ENCODE results near the gene PKLR. TPM values are rescaled to one million over a fixed set of nuclear protein-coding genes. Genes with fewer than 3 reads are reported as not detected.

Gene PKLR
- total and polyA plus RNA-seq, 5 donors, result not detected

DNA sequence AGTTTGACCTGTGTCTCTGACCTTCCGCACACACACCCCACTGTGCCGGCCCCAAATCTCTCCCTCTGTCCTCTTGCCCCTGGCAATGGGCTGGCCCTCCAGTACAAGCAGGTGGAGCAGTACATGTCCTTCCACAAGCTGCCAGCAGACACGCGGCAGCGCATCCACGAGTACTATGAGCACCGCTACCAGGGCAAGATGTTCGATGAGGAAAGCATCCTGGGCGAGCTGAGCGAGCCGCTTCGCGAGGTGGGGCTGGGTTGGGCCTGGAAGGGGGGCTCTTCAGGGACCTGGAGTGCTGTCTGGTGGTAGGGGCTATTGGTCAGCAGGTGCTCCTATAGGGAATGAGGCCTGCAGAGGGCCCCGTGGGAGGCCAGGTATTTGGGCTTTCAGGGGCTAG, 16.2 kb downstream of the PKLR start:
- intact Hi-C loops (cut with DNase I), result loop anchor here in 1 of 4 donors (10.0 kb wide), 1 partner anchor 310 kb away; no protein-coding TSS in a partner anchor
- 94% methylated on average over 14 of the region's 14 CpGs for WGBS
- Histone ChIP-seq H3K27me3 (ENCODE audit: control insufficient read depth, insufficient read depth) (no peaks in the 10 kb centered on the region), H3K27ac (ENCODE audit: low read length) (no peak overlapping the region), H3K4me3 (ENCODE audit: low read length) (no peak overlapping the region), H3K9me3 (ENCODE audit: control insufficient read depth, low read length) (no peaks in the 10 kb centered on the region), H3K4me1 (ENCODE audit: control insufficient read depth, insufficient read depth, low read length) (no peaks in the 10 kb centered on the region)
- ATAC-seq (no peak), DNase-seq (no peak)

DNA sequence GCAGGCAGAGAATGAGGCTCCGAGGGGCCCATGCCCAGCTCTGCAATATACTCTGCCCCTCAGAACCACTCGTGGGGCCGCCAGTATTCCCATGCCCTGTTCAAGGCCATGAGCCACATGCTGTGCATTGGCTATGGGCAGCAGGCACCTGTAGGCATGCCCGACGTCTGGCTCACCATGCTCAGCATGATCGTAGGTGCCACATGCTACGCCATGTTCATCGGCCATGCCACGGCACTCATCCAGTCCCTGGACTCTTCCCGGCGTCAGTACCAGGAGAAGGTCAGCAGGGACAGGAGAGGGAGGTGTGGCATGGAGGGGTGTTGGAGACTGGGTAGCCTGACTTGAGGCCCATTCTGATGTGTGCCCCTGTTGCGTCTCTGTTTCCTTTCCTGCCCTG, 16.8 kb downstream of the PKLR start:
- Histone ChIP-seq H3K4me3 (ENCODE audit: low read length) (no peak overlapping the region), H3K27me3 (ENCODE audit: control insufficient read depth, insufficient read depth) (no peaks in the 10 kb centered on the region), H3K9me3 (ENCODE audit: control insufficient read depth, low read length) (no peaks in the 10 kb centered on the region), H3K4me1 (ENCODE audit: control insufficient read depth, insufficient read depth, low read length) (no peaks in the 10 kb centered on the region), H3K27ac (ENCODE audit: low read length) (no peak overlapping the region)
- DNase-seq (peak in 1 of 3 donors; percentile 48), ATAC-seq (no peak)
- intact Hi-C loops (cut with DNase I), result loop anchor here in 1 of 4 donors (10.0 kb wide), 1 partner anchor 310 kb away; no protein-coding TSS in a partner anchor
- 90% methylated on average over 12 of the region's 12 CpGs for WGBS

GRCh38 chr1:155282488-155283091, 18.6 kb downstream of the PKLR start:
- no peak for DNase-seq
- intact Hi-C loops (cut with DNase I), result loop anchor here in 1 of 4 donors (10.0 kb wide), 1 partner anchor 312 kb away; no protein-coding TSS in a partner anchor
- H3K27me3 ChIP-seq (ENCODE audit: control insufficient read depth, insufficient read depth), result no peaks in the 10 kb centered on the region
- no peak for ATAC-seq
- H3K4me1 ChIP-seq (ENCODE audit: control insufficient read depth, insufficient read depth, low read length), result no peaks in the 10 kb centered on the region
- 94% methylated on average over 29 of the region's 29 CpGs for WGBS
- no peak overlapping the region for H3K4me3 ChIP-seq (ENCODE audit: low read length)
- H3K27ac ChIP-seq (ENCODE audit: low read length), result no peak overlapping the region
- no peaks in the 10 kb centered on the region for H3K9me3 ChIP-seq (ENCODE audit: control insufficient read depth, low read length)

- Histone ChIP-seq H3K9me3 (ENCODE audit: control insufficient read depth, low read length) (no peaks in the 10 kb centered on the region), H3K27me3 (ENCODE audit: control insufficient read depth, insufficient read depth) (no peaks in the 10 kb centered on the region), H3K4me1 (ENCODE audit: control insufficient read depth, insufficient read depth, low read length) (no peaks in the 10 kb centered on the region), H3K4me3 (ENCODE audit: low read length) (no peak overlapping the region), H3K27ac (ENCODE audit: low read length) (no peak overlapping the region)
- no peak for DNase-seq
- no peak for ATAC-seq
- 80% methylated on average over 2 of the region's 2 CpGs for WGBS
- intact Hi-C loops (cut with DNase I), result loop anchor here (5.0 kb wide), 1 partner anchor 43 kb away; the partner anchor contains the start of gene RUSC1 (in 4 of the 4)
Observed at GRCh38 chr1:155279268-155279667, 22.0 kb downstream of the PKLR start.

- no peak for DNase-seq
- intact Hi-C loops (cut with DNase I), result loop anchor here (5.0 kb wide), 1 partner anchor 44 kb away; the partner anchor contains the start of gene RUSC1 (in 4 of the 4)
- Histone ChIP-seq H3K4me3 (ENCODE audit: low read length) (no peak overlapping the region), H3K4me1 (ENCODE audit: control insufficient read depth, insufficient read depth, low read length) (no peaks in the 10 kb centered on the region), H3K9me3 (ENCODE audit: control insufficient read depth, low read length) (no peaks in the 10 kb centered on the region), H3K27ac (ENCODE audit: low read length) (no peak overlapping the region), H3K27me3 (ENCODE audit: control insufficient read depth, insufficient read depth) (no peaks in the 10 kb centered on the region)
- no peak for ATAC-seq
- WGBS, result 59% methylated on average over 10 of the region's 10 CpGs
Observed at GRCh38 chr1:155278689-155279160, 22.5 kb downstream of the PKLR start.

GRCh38 chr1:155277902-155278688, 23.1 kb downstream of the PKLR start:
- 1% methylated on average over 29 of the region's 29 CpGs for WGBS
- H3K27ac ChIP-seq (ENCODE audit: low read length), result no peak overlapping the region
- no peaks in the 10 kb centered on the region for H3K27me3 ChIP-seq (ENCODE audit: control insufficient read depth, insufficient read depth)
- DNase-seq (peak; percentile 59 to 83 (median 82)), ATAC-seq (peak; percentile 7 to 13)
- H3K4me3 ChIP-seq (ENCODE audit: low read length), result peak overlapping the region; percentile 62
- no peaks in the 10 kb centered on the region for H3K4me1 ChIP-seq (ENCODE audit: control insufficient read depth, insufficient read depth, low read length)
- no peaks in the 10 kb centered on the region for H3K9me3 ChIP-seq (ENCODE audit: control insufficient read depth, low read length)
- intact Hi-C loops (cut with DNase I), result loop anchor here (5.0 kb wide), 1 partner anchor 44 kb away; the partner anchor contains the start of gene RUSC1 (in 4 of the 4)

DNA sequence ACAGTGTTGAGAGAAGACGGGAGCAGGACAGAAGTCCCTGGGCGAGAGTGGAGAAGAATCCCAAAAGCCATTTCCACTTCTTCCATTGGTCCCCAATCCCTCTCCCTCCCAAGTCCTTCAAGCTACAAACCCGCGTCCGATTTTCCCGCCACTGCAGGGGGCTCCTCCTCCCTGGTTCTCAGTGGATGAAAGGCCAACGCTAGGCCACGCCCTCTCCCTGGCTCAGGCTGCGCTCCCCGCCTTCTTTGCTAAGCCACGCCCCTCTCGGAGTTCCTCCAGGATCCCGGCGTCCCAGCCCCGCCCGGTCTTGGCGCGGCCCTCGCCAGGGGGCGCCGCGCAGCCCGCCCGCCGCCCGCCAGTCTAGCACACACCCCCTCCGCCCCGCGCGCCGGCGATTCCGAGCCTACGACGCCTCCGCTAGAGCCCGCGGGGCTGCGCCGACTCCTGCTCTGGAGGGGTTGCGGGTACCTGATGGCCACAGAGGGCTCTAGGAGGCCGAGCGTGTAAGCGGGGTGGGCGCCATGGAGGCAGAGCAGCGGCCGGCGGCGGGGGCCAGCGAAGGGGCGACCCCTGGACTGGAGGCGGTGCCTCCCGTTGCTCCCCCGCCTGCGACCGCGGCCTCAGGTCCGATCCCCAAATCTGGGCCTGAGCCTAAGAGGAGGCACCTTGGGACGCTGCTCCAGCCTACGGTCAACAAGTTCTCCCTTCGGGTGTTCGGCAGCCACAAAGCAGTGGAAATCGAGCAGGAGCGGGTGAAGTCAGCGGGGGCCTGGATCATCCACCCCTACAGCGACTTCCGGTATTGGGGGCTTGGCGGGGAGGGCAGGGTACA, 24.0 kb downstream of the PKLR start, which contains the start of gene HCN3:
Gene HCN3, plus strand, starts transcription at position 394 of the 832 bp plus-strand sequence. Its CDS starts 128 bp downstream, at position 522.
- 1% methylated on average over 68 of the region's 68 CpGs for WGBS
- Histone ChIP-seq H3K4me3 (ENCODE audit: low read length) (peak within 1 kb of the TSS; percentile 62), H3K27ac (ENCODE audit: low read length) (peak within 1 kb of the TSS; percentile 6), H3K4me1 (ENCODE audit: control insufficient read depth, insufficient read depth, low read length) (no peaks in the 10 kb centered on the region), H3K27me3 (ENCODE audit: control insufficient read depth, insufficient read depth) (no peaks in the 10 kb centered on the region), H3K9me3 (ENCODE audit: control insufficient read depth, low read length) (no peaks in the 10 kb centered on the region)
- intact Hi-C loops (cut with DNase I), result loop anchor here (5.0 kb wide), 1 partner anchor 45 kb away; the partner anchor contains the start of gene RUSC1 (in 4 of the 4)
- ATAC-seq (peak; percentile 86 to 91), DNase-seq (peak; percentile 98 to 99 (median 99))

DNA sequence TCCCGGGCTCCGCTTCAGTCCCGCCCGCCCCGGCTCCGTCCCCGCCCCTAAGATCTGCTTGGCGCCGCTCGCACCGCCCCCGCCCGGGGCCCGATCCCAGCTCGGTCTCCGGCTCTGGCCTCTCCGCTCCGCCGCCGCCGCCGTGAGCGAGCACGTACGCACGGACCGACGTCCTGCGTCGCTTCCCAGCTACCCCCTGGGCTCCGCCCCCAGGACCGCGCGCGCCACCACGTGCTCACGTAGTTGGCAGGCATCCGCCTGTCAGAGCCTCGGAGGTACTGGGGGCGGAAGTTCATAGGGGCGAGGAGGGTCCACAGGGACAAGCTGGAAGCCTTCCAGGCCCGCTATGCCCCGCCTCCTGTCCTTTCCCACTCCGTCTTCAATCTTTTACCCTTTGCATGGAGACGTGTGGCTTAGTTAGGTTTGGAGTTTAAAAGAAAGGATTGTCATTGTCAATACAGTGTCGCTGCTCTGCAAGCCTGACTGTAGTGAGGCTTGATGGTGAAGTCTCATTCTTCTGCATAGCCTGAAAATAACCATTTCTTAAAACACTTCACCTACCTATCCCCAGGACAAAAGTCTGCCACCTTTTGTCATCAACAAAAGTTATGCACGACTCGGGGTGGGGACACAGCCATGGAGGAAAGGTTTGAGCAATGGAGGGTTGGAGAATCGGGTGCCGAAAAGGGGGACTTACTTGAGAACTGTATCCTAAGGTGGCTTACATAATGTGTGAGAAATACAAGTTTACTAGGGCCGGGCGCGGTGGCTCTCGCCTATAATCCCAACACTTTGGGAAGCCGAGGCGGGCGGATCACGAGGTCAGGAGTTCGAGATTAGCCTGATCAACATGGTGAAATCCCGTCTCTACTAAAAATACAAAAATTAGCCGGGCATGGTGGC, 27.6 kb downstream of the PKLR start, which contains the start of gene CLK2:
Gene CLK2, minus strand, starts transcription at position 162 of the 903 bp plus-strand sequence. CDS start 2,527 bp downstream, outside the sequence.
- 12% methylated on average over 61 of the region's 61 CpGs for WGBS
- ATAC-seq (peak; percentile 93 to 95), DNase-seq (peak; percentile 98 to 99 (median 98))
- Histone ChIP-seq H3K27ac (ENCODE audit: low read length) (peak within 1 kb of the TSS; percentile 65), H3K27me3 (ENCODE audit: control insufficient read depth, insufficient read depth) (no peaks in the 10 kb centered on the region), H3K9me3 (ENCODE audit: control insufficient read depth, low read length) (no peaks in the 10 kb centered on the region), H3K4me3 (ENCODE audit: low read length) (peak within 1 kb of the TSS; percentile 62), H3K4me1 (ENCODE audit: control insufficient read depth, insufficient read depth, low read length) (no peaks in the 10 kb centered on the region)
- intact Hi-C loops (cut with DNase I), result no loop called here

DNA sequence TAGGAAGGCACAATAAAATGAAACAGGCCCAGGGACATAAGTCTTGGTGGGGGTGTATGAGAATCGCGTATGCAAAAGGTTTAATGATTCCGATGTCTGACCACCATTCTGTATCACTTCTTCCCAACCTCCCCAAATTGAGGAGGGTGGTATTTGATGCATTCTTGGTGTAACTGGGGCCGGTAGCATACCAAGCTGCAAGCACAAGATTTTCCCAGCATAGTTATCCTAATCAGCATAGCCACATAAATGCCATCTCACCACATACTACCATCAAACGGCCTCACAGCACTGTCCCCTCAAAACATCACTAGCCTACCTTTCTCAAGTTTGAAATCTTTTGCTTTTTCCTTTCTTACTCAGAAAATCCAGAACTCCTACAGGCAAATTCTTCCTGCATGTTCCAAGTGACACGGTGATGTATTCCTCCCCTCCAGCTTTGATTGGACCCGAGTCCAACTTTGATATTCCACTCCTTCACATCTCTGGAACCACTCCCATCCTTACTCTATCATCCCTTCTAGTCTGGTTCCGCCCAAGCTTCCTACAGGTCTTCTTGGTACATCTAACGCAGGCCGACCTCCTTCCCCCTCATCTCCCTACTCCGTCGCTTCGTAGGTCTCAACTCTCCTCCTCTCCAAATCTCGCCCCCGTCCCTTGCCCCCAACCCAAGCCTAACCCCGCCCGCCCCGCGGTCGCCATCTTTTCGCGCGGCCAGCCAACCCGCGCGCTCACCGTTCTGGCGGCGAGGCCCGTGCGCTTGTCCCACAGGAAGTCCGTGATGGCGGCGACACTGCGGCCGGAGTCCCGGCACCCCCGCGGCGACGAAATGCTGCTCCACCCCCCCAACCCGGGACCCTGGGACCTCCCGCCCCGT, 28.5 kb downstream of the PKLR start:
- intact Hi-C loops (cut with DNase I), result no loop called here
- Histone ChIP-seq H3K27ac (ENCODE audit: low read length) (peak overlapping the region; percentile 64), H3K9me3 (ENCODE audit: control insufficient read depth, low read length) (no peaks in the 10 kb centered on the region), H3K4me1 (ENCODE audit: control insufficient read depth, insufficient read depth, low read length) (no peaks in the 10 kb centered on the region), H3K27me3 (ENCODE audit: control insufficient read depth, insufficient read depth) (no peaks in the 10 kb centered on the region), H3K4me3 (ENCODE audit: low read length) (peak overlapping the region; percentile 62)
- WGBS, result 4% methylated on average over 44 of the region's 44 CpGs
- DNase-seq (no peak), ATAC-seq (peak; percentile 51 to 61)

Measured in right cardiac atrium (tissue), 5 donors.